ENCODE measurements around the gene GREB1. TPM values are rescaled to one million over a fixed set of nuclear protein-coding genes. Genes with fewer than 3 reads are reported as not detected.

Gene GREB1
- total and polyA plus RNA-seq, 2 of the 13 experiments (the other 11 are each of a cell fraction or from before 2014, with no cell fraction given) = 31.3 to 61.2 TPM

GRCh38 chr2:11534071-11534745 is 363 bp downstream of the GREB1 start:
- Histone ChIP-seq H3K9me3 (ENCODE audit: low read length) (no peaks in the 10 kb centered on the region), H2AFZ (ENCODE audit: low read length) (no peak overlapping the region), H4K20me1 (ENCODE audit: insufficient read depth, low read length) (no peaks in the 10 kb centered on the region), H3K4me2 (ENCODE audit: low read depth, low read length) (peak overlapping the region; percentile 13; the same call in 1 of the 2 replicates), H3K79me2 (ENCODE audit: insufficient read depth, low read length) (peaks cover 82% of the 10 kb centered on the region), H3K27ac (ENCODE audit: extremely low read length, insufficient read depth, low read length) (peak overlapping the region; percentile 59), H3K27me3 (ENCODE audit: control insufficient read depth in 1 of 2, insufficient read depth in 2 of 2, low read length in 2 of 2) (no peaks in the 10 kb centered on the region), H3K4me1 (ENCODE audit: insufficient read depth, low read length) (peaks cover 93% of the 10 kb centered on the region), H3K36me3 (replicated peaks in 1 of 2; ENCODE audit: control insufficient read depth in 1 of 2, insufficient read depth in 2 of 2, low read length in 2 of 2) (peaks cover 0 to 5% of the 10 kb centered on the region in 2 experiments; a peak in 1 of 5 replicates), H3K9ac (ENCODE audit: insufficient read depth, low read depth, low read length) (no peak overlapping the region), H3K4me3 (replicated peaks in 1 of 3; ENCODE audit: insufficient read depth in 1 of 3, low read depth in 2 of 3, low read length in 3 of 3) (no peak overlapping the region)
- in situ Hi-C loops (cut with HindIII; ENCODE audit: extremely low pct_ligation_motif_present, low pct_unique_long_range_greater_than_20kb) (no loop called here), intact Hi-C loops (cut with micrococcal nuclease; ENCODE audit: unreplicated experiment) (loop anchor here (10.0 kb wide), 1 partner anchor 169 kb away; no protein-coding TSS in a partner anchor)
- DNase-seq (ENCODE audit: low spot score) (no peak), FAIRE-seq (no peak), ATAC-seq (peak; percentile 17; the same call in 1 of the 3 replicates)
- 82% methylated on average over 7 of the region's 7 CpGs for WGBS (ENCODE audit: low lambda C conversion rate)
- ChIA-PET CTCF (ENCODE audit: low intra/inter-chr PET ratio, low total read pairs) (no interaction called here), POLR2A (interaction anchor here (1.2 to 5.2 kb wide), 7 partner anchors 9 to 50 kb away, joined by 3 to 48 read pairs (median 9); no protein-coding TSS in a partner anchor)
- TSS peak; percentile 15 for BruUV-seq (replicated peaks)
- TF ChIP-seq SALL1 (CRISPR knock-in tag; IDR thresholded peaks at IDR 0.05) = 0 out of 2 replicates have a peak, but pooled peaks have one; percentile 28
- TF ChIP-seq CCDC6 (CRISPR knock-in tag; IDR thresholded peaks at IDR 0.05) = 0 out of 2 replicates have a peak, but pooled peaks have one; percentile 34
- TF ChIP-seq SKI (IDR thresholded peaks at IDR 0.05; ENCODE audit: partially characterized antibody) = no peak
- TF ChIP-seq FOXP1 (IDR thresholded peaks at IDR 0.05) = no peak
- TF ChIP-seq FOXP1 (CRISPR knock-in tag; IDR thresholded peaks at IDR 0.05) = 0 out of 2 replicates have a peak, but pooled peaks have one; percentile 9
- peak; percentile 70 for TF ChIP-seq ZNF501 (CRISPR knock-in tag; IDR thresholded peaks at IDR 0.05)
- TF ChIP-seq ZNF3 (CRISPR knock-in tag; IDR thresholded peaks at IDR 0.05) = peak; percentile 87; the same call in 1 of the 2 replicates
- peak; percentile 82; the same call in 1 of the 2 replicates for TF ChIP-seq ZBTB38 (CRISPR knock-in tag; IDR thresholded peaks at IDR 0.05)
- TF ChIP-seq ZBTB40 (IDR thresholded peaks at IDR 0.05) = 0 out of 2 replicates have a peak, but pooled peaks have one; percentile 19
- peak; percentile 58; the same call in 1 of the 2 replicates for TF ChIP-seq ZBTB40 (CRISPR knock-in tag; IDR thresholded peaks at IDR 0.05)
- 0 out of 2 replicates have a peak, but pooled peaks have one; percentile 35 for TF ChIP-seq ZNF598 (CRISPR knock-in tag; IDR thresholded peaks at IDR 0.05; ENCODE audit: borderline replicate concordance)
- TF ChIP-seq ZBTB7B (CRISPR knock-in tag; IDR thresholded peaks at IDR 0.05) = 0 out of 2 replicates have a peak, but pooled peaks have one; percentile 3
- TF ChIP-seq SMAD9 (CRISPR knock-in tag; IDR thresholded peaks at IDR 0.05) = 0 out of 2 replicates have a peak, but pooled peaks have one; percentile 50
- TF ChIP-seq ARNT2 (CRISPR knock-in tag; IDR thresholded peaks at IDR 0.05; ENCODE audit: low read depth) = 0 out of 2 replicates have a peak, but pooled peaks have one; percentile 4
- 0 out of 2 replicates have a peak, but pooled peaks have one; percentile 15 for TF ChIP-seq ESRRA (CRISPR knock-in tag; IDR thresholded peaks at IDR 0.05; ENCODE audit: low read depth)

All from HepG2 (cell line).